ENCODE data around the gene MTFR1L. TPM values are rescaled to one million over a fixed set of nuclear protein-coding genes. Genes with fewer than 3 reads are reported as not detected.

MTFR1L gene
- total RNA-seq, 1 donor from 2014 or later, result 206 TPM

DNA sequence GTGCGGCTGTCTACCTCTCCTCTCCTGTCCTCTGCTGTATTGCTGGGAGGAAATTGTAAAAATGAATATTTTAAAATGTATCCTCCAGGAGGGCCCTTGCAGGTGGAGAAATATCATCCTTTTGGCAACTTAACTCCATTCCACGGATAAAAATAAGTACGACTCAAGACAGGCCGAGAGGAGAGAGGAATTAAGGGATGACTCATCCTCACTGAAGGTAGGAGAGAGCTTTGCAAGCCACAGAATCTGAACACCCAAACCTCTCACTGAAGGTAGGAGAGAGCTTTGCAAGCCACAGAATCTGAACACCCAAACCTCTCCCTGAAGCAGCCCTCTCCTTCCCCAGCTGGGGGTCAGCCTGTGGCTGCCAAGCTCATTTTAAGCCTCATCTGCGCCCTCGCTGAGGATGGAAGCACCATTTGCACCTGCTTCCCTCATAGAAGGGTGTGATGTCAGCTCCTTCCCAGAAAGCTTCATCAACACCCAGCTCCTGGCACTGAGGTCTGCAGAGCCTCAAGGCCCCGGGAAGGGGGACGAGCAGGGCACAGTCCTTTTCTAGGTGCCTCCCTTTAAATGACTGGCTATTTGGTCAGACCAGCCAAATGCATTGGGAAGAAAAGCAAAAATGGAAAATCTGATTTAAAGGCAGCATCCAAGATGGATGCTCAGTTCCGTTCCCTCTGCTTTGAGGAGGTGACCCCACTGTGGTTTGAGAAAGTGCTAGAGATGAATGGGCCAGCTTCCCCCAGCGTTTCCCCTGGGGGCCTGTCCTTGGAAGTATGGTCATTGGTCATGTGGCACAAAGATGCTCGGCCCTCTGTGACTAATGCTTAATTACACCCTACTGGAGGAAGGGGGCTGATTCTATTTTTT lies 32.6 kb upstream of the MTFR1L start:
- intact Hi-C loops (cut with DNase I), result no loop called here
- DNase-seq (ENCODE audit: missing footprints) (no peak), ATAC-seq (no peak)

DNA sequence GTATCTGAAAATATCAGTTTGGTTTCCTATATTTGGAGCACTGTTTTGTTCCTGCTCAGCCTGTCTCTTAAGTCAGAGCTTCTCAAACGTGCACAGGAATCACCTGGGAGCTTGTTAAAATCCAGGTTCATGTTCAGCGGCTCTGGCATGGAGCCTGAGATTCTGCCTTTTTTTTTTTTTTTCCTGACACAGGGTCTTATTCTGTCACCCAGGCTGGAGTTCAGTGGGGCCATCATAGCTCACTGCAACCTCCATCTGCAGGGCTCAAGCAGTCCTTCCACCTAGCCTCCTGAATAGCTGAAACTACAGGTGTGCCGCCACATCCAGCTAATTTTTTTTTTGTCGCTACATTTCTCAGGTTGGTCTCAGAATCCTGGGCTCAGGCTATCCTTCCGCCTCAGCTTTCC lies 32.0 kb upstream of the MTFR1L start:
- no peak for DNase-seq (ENCODE audit: missing footprints)
- intact Hi-C loops (cut with DNase I), result no loop called here
- ATAC-seq, result no peak

- ATAC-seq, result no peak
- intact Hi-C loops (cut with DNase I), result no loop called here
- no peak for DNase-seq (ENCODE audit: missing footprints)
Measured at GRCh38 chr1:25790472-25790871, 29.3 kb upstream of the MTFR1L start.

DNA sequence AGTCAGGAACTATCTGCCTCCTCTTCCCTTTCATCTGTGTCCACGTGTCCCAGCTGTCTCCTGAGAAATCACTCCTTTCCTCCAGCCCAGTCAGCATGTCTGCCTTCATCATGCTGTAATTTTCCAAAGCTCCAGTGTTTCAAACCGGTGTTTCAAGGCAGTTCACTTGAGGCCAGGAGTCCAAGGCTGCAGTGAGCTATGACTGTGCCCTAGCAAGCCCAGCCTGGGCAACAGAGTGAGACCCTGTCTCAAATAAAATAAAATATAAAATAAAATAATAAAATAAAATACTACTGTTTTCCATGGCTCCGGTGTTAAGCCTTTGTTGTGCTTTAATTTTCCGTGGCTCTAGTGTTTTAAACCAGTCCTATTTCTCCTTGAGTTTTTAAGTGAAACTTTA lies 27.6 kb upstream of the MTFR1L start:
- DNase-seq (ENCODE audit: missing footprints), result no peak
- intact Hi-C loops (cut with DNase I), result no loop called here
- ATAC-seq, result no peak

- DNase-seq (ENCODE audit: missing footprints), result no peak
- no peak for ATAC-seq
- intact Hi-C loops (cut with DNase I), result no loop called here
Measured at GRCh38 chr1:25793585-25794170, 26.1 kb upstream of the MTFR1L start.

GRCh38 chr1:25794325-25794724 lies 25.4 kb upstream of the MTFR1L start:
- intact Hi-C loops (cut with DNase I), result no loop called here
- DNase-seq (ENCODE audit: missing footprints) (no peak), ATAC-seq (no peak)

GRCh38 chr1:25795211-25795610 lies 24.5 kb upstream of the MTFR1L start:
- ATAC-seq (no peak), DNase-seq (ENCODE audit: missing footprints) (no peak)
- intact Hi-C loops (cut with DNase I), result loop anchor here (5.0 kb wide), 2 partner anchors 98 to 253 kb away; partner anchors contain the start of gene LDLRAP1

DNA sequence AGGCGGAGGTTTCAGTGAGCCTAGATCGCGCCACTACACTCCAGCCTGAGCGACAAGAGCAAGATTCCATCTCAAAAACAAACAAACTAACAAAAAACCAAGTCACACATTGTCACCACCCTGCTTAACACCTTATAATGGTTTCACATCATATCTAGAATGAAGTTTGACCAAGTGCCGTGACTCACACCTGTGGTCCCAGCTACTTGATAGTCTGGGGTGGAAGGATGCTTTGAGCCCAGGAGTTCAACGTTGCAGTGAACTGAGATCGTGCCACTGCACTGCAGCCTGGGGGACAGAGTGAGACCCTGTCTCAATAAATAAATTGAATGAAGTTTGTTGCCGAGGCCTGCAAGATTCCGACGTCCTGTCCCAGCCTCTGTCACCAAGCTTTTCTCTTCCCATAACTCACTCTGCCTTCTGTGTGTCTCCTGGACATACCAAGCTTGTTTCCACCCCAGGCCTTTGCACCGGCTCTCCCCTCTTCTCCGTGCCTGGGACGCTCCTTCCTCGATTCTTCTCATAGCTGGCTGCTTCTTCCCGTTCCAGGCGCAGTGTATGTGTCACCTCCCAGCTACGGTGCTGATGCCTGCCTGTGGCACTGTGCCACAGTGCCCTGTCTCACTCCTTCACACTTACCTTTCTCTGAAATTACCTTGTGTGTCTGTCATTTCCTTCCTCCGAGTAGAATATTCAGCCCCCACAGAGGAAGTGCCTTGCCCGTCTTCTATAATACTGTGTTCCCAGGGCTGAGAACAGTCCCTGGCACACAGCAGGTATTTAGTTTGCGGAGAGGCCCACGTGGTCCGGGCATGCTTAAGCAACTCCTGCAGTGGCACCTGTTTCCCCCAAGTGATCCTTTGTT lies 23.6 kb upstream of the MTFR1L start:
- intact Hi-C loops (cut with DNase I), result loop anchor here (1.0 to 5.0 kb wide), 4 partner anchors 51 to 254 kb away; partner anchors contain the start of gene LDLRAP1
- DNase-seq (ENCODE audit: missing footprints) (no peak), ATAC-seq (no peak)

DNA sequence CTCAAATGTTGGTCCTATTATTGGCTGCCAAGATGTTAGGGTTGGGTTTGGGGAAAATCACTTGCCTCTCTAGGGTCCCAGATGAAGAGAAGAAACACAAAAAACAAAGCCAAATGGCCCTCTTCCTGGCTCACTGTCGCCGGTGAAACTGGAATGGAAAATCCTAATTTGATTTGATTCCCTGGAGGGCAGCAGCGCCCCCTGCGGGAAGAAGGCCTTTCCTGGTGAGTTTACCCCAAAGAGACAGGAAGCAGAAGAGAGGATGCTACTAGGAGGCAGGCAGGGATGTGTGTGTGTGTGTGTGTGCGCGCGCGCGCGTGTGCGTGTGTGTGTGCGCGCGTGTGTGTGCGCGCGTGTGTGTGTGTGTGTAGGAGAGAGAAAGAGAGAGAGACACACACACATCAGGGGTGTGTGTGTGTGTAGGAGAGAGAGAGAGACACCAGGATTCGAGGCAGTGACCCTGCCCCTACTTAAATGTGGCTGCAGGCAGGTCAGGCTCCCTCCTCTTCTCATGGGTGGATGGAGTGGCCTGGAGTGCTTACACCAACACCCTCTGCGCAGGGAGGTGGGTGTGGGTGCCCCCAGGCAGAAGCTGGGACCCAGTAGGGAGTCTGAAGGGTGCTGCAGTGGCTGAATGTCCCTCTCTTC lies 22.8 kb upstream of the MTFR1L start:
- intact Hi-C loops (cut with DNase I), result loop anchor here (1.0 to 5.0 kb wide), 4 partner anchors 52 to 255 kb away; partner anchors contain the start of gene LDLRAP1
- peak; percentile 23 for ATAC-seq
- DNase-seq (ENCODE audit: missing footprints), result peak; percentile 86

- intact Hi-C loops (cut with DNase I), result loop anchor here (2.0 to 5.0 kb wide), 3 partner anchors 53 to 256 kb away; partner anchors contain the start of gene LDLRAP1
- no peak for DNase-seq (ENCODE audit: missing footprints)
- peak; percentile 24 for ATAC-seq
Measured at GRCh38 chr1:25797939-25798338, 21.8 kb upstream of the MTFR1L start.

DNA sequence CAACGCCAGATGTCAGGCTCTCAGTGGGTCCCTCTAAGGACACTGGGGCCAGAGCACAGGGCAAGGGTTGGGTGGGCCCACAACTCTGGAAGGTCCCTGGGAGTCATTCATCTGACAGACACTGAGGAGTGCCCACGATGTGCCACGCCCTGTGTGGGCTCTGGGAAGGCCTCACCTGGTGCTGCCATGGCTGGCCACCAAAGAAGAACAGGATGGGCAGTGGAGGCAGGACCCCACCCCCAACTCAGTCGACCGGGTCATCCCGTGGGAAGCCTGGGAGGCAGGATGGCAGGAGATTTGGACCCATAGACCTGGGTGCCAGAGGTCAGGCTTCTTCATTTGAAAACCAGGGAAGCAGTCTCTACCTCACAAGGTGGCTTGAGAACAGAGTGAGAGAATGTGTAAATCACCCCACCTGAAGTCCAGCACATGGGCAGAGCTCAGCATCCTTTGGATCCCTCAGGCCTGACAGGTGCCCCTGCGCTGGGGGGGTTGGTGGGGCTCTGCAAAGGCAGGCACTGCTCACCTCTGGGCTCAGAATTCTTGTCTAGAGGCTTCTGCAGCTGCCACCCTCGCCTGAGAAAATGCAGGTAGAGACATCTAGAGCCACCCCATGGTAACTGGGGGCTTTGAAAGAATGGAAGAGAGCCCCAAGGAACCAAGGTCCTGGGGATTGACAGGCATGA lies 20.9 kb upstream of the MTFR1L start:
- ATAC-seq (no peak), DNase-seq (ENCODE audit: missing footprints) (no peak)
- intact Hi-C loops (cut with DNase I), result loop anchor here (5.0 kb wide), 2 partner anchors 102 to 257 kb away; partner anchors contain the start of gene LDLRAP1

GRCh38 chr1:25799352-25799934 lies 20.3 kb upstream of the MTFR1L start:
- no peak for DNase-seq (ENCODE audit: missing footprints)
- intact Hi-C loops (cut with DNase I), result loop anchor here (5.0 kb wide), 2 partner anchors 102 to 257 kb away; partner anchors contain the start of gene LDLRAP1
- ATAC-seq, result peak; percentile 1

DNA sequence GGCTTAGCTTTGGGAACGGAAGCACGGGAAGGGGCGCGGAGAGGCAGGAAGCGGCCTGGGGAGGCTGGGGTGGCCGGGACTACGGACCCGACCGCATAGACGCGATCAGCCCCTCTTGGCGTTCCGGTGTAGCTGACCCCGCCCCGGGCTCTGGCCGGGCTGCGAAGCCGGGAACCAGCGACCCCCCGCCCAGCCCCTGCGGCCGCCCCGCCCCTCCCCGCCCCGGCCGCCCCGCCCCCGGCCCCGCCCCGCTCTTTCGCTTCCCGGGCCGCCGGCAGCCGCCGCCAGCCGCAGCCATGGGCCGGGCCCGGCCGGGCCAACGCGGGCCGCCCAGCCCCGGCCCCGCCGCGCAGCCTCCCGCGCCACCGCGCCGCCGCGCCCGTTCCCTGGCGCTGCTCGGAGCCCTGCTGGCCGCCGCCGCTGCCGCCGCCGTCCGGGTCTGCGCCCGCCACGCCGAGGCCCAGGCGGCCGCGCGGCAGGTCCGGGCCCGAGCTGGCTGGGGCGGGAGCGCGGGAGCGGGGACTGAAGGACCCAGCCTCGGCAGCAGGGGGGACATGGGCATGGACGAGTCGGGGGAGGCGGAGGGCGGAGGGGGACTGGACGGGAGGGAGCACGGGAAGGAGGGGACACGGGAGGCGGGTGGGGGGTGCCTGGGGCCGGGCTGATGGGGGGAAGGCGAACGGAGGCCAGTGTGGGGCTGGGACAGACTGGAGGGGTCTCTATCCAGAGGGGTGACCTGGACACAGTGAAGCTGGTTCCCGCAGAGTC lies 19.6 kb upstream of the MTFR1L start, which contains the start of gene SELENON:
Gene SELENON, plus strand, starts transcription at position 259 of the 768 bp plus-strand sequence. Its CDS starts 38 bp downstream, at position 297.
- DNase-seq (ENCODE audit: missing footprints), result peak; percentile 92
- intact Hi-C loops (cut with DNase I), result loop anchor here (5.0 kb wide), 2 partner anchors 103 to 258 kb away; partner anchors contain the start of gene LDLRAP1
- ATAC-seq, result peak; percentile 74

- no peak for ATAC-seq
- intact Hi-C loops (cut with DNase I), result no loop called here
- DNase-seq (ENCODE audit: missing footprints), result no peak
Measured at GRCh38 chr1:25800703-25801377, 18.9 kb upstream of the MTFR1L start.

DNA sequence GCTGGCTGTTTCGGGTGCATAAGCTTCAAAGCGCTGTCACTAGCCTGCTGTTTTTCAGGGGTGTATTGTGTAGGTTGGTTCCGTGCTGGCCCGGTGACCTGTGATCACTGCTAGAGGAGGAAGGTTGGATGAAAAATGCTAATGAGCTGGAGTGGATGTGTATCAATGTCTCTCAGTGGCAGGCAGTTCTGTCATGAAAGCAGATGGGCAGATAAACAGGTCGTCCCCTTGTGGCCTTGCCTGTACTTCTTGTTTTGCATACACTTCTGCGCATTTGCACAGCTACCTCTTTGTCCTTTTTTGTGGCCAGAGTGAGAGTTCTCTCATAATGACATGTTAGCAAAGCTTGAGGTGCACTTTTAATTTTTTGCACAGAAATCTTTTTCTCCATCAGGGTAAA lies 16.8 kb upstream of the MTFR1L start:
- no peak for ATAC-seq
- no peak for DNase-seq (ENCODE audit: missing footprints)
- intact Hi-C loops (cut with DNase I), result no loop called here

- ATAC-seq, result no peak
Measured at GRCh38 chr1:25803368-25803767, 16.4 kb upstream of the MTFR1L start.

More at GRCh38 chr1:25803368-25803767, 16.4 kb upstream of the MTFR1L start:
- intact Hi-C loops (cut with DNase I), result no loop called here
- no peak for DNase-seq (ENCODE audit: missing footprints)

Data from Right ventricle myocardium inferior (tissue), 1 donor.